GM03348 (cell line): ENCODE measurements around the gene GUCY2D.

Experiments
- DNase-seq: peaks from one replicate; pipeline ENCODE4 v3.0.0; 2012; ENCODE audit warnings: low spot score

Gene GUCY2D

GRCh38 chr17:7992924-7993323, 9.5 kb upstream of the GUCY2D start:
- no peak for DNase-seq

- DNase-seq = no peak
These were observed 8.3 kb upstream of the GUCY2D start for GRCh38 chr17:7993972-7994589.

GRCh38 chr17:7995724-7996123, 6.7 kb upstream of the GUCY2D start:
- DNase-seq = no peak

GRCh38 chr17:7997186-7997585, 5.2 kb upstream of the GUCY2D start:
- no peak for DNase-seq

GRCh38 chr17:8002721-8003593, 542 bp downstream of the GUCY2D start:
- no peak for DNase-seq

GRCh38 chr17:8003594-8004181, 1.3 kb downstream of the GUCY2D start:
- DNase-seq = no peak

GRCh38 chr17:8004899-8005298, 2.5 kb downstream of the GUCY2D start:
- peak; percentile 49 for DNase-seq

- no peak for DNase-seq
These were observed 2.9 kb downstream of the GUCY2D start for GRCh38 chr17:8005357-8005756.

GRCh38 chr17:8005967-8006730, 3.7 kb downstream of the GUCY2D start:
- no peak for DNase-seq

GRCh38 chr17:8006836-8007680, 4.6 kb downstream of the GUCY2D start:
- DNase-seq = no peak

- DNase-seq = no peak
These were observed 5.4 kb downstream of the GUCY2D start for GRCh38 chr17:8007836-8008235.

GRCh38 chr17:8012045-8012580, 9.7 kb downstream of the GUCY2D start:
- DNase-seq = no peak

- DNase-seq = no peak
These were observed 10.7 kb downstream of the GUCY2D start for GRCh38 chr17:8012996-8013640.

GRCh38 chr17:8013731-8014557, 11.5 kb downstream of the GUCY2D start:
- DNase-seq = no peak

GRCh38 chr17:8014558-8014850, 12.1 kb downstream of the GUCY2D start:
- DNase-seq = no peak

- DNase-seq = no peak
These were observed 13.0 kb downstream of the GUCY2D start for GRCh38 chr17:8015236-8015956.

- DNase-seq = no peak
These were observed 13.7 kb downstream of the GUCY2D start for GRCh38 chr17:8015957-8016631.

- DNase-seq = no peak
These were observed 14.4 kb downstream of the GUCY2D start for GRCh38 chr17:8016632-8017424.
